Ishikawa (cell line): ENCODE data around the gene MAP3K21.
A peak's percentile ranks its signal among the peaks of the same experiment; 100 is the strongest.

Experiments used
- CEBPB ChIP-seq: IDR thresholded peaks from 2 replicates; pipeline ENCODE4 v1.6.1; 2012
- CREB1 ChIP-seq: IDR thresholded peaks from 2 replicates; pipeline ENCODE4 v1.6.1; 2012; ENCODE audit warnings: low read depth
- EGR1 ChIP-seq: IDR thresholded peaks from 2 replicates; pipeline ENCODE4 v1.6.1; 2012
- EP300 ChIP-seq: IDR thresholded peaks from 2 replicates; pipeline ENCODE4 v1.6.1; 2012; ENCODE audit warnings: borderline replicate concordance
- FOXM1 ChIP-seq: IDR thresholded peaks from 2 replicates; pipeline ENCODE4 v1.6.1; 2012; ENCODE audit warnings: low read depth, borderline replicate concordance
- NFIC ChIP-seq: IDR thresholded peaks from 2 replicates; pipeline ENCODE4 v1.6.1; 2012
- RAD21 ChIP-seq: IDR thresholded peaks from 2 replicates; pipeline ENCODE4 v1.6.1; 2012; ENCODE audit warnings: low read depth
- TAF1 ChIP-seq: IDR thresholded peaks from 2 replicates; pipeline ENCODE4 v1.6.1; 2012; ENCODE audit warnings: low read depth, mild to moderate bottlenecking
- TCF12 ChIP-seq: IDR thresholded peaks from 2 replicates; pipeline ENCODE4 v1.6.1; 2012; ENCODE audit warnings: low read depth
- TEAD4 ChIP-seq: IDR thresholded peaks from 2 replicates; pipeline ENCODE4 v1.6.1; 2012
- YY1 ChIP-seq: IDR thresholded peaks from 2 replicates; pipeline ENCODE4 v1.6.1; 2012; ENCODE audit warnings: low read depth
- ZBTB7A ChIP-seq: IDR thresholded peaks from 2 replicates; pipeline ENCODE4 v1.6.1; 2012; ENCODE audit warnings: low read depth
- TF ChIP-seq, protein P1 (sequence below): IDR thresholded peaks from 2 replicates; pipeline ENCODE4 v1.6.1; 2012; ENCODE audit warnings: low read depth, mild to moderate bottlenecking
- TF ChIP-seq, protein P2 (sequence below): IDR thresholded peaks from 2 replicates; pipeline ENCODE4 v1.6.1; 2012
- TF ChIP-seq, protein P3 (sequence below): IDR thresholded peaks from 2 replicates; pipeline ENCODE4 v1.6.1; 2012

MAP3K21 gene

DNA sequence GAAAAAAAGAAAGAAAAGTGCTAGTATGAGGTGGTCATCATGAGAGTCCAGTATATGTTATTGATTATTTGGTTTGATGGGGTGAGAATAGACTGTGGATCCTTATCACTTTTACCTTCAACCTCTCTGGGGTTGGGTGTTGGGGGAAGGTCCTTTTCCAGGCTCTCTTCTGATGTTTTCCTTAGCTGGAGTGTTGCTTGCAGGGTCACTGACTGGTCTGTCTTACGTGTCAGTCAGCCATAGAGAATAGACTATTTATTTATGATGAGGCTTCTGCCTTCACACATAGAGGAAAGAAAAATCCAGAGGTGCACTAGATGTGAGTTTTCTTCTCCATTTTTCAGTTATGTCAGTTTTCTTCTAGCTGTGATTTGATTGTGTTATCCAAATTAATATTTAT is 36.5 kb downstream of the MAP3K21 start:
- TF ChIP-seq, protein P1, sequence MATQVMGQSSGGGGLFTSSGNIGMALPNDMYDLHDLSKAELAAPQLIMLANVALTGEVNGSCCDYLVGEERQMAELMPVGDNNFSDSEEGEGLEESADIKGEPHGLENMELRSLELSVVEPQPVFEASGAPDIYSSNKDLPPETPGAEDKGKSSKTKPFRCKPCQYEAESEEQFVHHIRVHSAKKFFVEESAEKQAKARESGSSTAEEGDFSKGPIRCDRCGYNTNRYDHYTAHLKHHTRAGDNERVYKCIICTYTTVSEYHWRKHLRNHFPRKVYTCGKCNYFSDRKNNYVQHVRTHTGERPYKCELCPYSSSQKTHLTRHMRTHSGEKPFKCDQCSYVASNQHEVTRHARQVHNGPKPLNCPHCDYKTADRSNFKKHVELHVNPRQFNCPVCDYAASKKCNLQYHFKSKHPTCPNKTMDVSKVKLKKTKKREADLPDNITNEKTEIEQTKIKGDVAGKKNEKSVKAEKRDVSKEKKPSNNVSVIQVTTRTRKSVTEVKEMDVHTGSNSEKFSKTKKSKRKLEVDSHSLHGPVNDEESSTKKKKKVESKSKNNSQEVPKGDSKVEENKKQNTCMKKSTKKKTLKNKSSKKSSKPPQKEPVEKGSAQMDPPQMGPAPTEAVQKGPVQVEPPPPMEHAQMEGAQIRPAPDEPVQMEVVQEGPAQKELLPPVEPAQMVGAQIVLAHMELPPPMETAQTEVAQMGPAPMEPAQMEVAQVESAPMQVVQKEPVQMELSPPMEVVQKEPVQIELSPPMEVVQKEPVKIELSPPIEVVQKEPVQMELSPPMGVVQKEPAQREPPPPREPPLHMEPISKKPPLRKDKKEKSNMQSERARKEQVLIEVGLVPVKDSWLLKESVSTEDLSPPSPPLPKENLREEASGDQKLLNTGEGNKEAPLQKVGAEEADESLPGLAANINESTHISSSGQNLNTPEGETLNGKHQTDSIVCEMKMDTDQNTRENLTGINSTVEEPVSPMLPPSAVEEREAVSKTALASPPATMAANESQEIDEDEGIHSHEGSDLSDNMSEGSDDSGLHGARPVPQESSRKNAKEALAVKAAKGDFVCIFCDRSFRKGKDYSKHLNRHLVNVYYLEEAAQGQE, result no peak
- no peak for TF ChIP-seq ZBTB7A
- no peak for TF ChIP-seq NFIC
- TF ChIP-seq, protein P2, sequence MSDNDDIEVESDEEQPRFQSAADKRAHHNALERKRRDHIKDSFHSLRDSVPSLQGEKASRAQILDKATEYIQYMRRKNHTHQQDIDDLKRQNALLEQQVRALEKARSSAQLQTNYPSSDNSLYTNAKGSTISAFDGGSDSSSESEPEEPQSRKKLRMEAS, result no peak
- no peak for TF ChIP-seq EGR1

DNA sequence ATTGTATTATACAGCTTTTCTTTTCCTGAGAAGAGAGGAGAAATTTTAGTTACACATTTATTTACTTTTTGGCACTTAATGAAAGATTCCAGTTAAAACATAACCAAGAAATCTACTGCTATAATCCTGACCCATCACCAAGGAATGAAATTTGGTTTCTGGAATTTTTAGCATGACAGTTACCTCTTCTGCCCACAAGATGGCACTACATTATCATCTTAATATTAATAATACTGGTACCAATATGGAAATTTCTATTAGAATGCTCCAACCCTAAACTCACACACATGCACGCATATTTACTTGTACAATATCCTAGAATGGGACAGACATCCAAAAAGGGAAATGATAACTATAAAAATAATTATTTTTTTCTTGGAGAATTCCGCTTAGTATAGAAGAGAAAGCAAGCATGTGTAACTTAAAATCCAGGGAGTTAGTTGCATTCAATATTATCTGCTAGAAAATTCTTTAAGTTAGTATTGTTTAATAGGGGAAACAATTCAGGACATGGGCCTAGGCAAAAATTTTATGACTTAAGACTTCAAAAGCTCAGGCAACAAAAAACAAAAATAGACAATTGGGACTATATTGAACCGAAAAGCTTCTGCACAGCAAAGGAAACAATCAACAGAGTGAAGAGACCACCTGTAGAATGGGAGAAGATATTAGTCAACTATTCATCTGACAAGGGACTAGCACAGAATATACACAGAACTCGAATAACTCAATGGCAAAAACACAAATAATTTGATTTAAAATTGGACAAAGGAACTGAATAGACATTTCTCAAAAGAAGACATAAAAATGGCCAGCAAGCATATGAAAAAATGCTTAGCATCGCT is 37.4 kb downstream of the MAP3K21 start:
- TF ChIP-seq, protein P2, result no peak
- peak; percentile 52 for TF ChIP-seq RAD21

DNA sequence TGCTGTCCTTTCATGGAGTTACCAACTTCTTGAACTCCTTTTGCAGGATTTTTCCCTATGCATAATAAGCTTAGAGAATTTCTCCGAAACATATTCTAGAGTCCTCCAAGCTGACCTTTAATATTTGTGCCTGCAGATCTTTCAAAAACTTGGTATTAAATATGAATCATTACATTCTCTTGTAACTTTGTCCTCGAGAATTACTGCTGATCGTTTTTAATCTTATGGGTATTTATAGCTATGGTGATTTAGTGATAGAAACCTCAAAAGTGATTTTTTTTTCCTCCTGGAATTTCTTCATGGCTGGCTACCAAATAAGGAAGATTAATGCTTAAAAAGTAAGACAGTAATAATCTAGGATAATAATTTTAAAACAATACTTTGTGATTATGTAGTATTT is 39.1 kb downstream of the MAP3K21 start:
- TF ChIP-seq TCF12 (no peak), NFIC (no peak), RAD21 (no peak), TEAD4 (no peak), EGR1 (no peak), ZBTB7A (no peak), EP300 (no peak), CEBPB (no peak), CREB1 (no peak), TAF1 (no peak), YY1 (no peak), FOXM1 (no peak)
- TF ChIP-seq, protein P3, sequence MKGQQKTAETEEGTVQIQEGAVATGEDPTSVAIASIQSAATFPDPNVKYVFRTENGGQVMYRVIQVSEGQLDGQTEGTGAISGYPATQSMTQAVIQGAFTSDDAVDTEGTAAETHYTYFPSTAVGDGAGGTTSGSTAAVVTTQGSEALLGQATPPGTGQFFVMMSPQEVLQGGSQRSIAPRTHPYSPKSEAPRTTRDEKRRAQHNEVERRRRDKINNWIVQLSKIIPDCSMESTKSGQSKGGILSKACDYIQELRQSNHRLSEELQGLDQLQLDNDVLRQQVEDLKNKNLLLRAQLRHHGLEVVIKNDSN, result no peak
- TF ChIP-seq, protein P2, result no peak
- TF ChIP-seq, protein P1, result no peak

DNA sequence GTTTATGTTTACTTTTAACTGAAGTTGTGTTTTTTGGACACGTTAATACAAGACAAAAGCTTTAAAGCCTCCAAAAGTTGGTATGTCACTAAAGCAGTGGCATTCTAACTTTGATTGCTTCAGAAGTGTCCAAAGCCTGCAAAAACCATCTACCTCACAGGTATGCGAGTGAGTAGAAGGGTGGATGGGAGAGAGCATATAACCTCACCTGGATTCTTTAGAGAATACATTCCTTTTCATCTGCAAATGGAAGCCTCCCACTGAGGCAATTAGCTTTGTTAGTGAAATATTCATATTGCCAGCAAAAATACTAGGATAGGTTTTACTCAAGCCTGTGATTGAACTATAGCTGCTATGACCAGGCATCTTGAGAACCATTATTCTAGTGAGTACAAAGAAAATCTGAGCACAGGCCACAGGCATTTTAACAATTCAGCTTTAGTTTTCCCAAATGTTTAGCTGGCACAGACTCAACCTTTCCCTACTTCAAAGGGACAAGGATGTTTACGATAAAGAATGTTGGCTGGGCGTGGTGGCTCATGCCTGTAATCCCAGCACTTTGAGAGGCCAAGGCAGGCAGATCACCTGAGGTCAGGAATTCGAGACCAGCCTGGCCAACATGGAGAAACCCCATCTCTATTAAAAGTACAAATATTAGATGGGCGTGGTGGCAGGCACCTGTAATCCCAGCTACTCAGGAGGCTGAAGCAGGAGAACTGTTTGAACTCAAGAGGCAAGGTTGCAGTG is 39.7 kb downstream of the MAP3K21 start:
- TF ChIP-seq TCF12, result peak; percentile 34; the same call in 1 of the 2 replicates
- TF ChIP-seq, protein P3, result no peak
- TF ChIP-seq YY1, result no peak
- TF ChIP-seq TAF1, result no peak
- no peak for TF ChIP-seq EGR1
- TF ChIP-seq NFIC, result peak; percentile 80
- TF ChIP-seq TEAD4, result peak; percentile 59; the same call in 1 of the 2 replicates
- TF ChIP-seq CREB1, result no peak
- TF ChIP-seq FOXM1, result no peak
- no peak for TF ChIP-seq RAD21
- TF ChIP-seq, protein P1, result no peak
- TF ChIP-seq ZBTB7A, result no peak
- no peak for TF ChIP-seq EP300
- TF ChIP-seq, protein P2, result 0 out of 2 replicates have a peak, but pooled peaks have one; percentile 17
- no peak for TF ChIP-seq CEBPB
